Esophagus muscularis mucosa (tissue), 4 donors: ENCODE measurements around the gene CENPB. TPM values are rescaled to one million over a fixed set of nuclear protein-coding genes. Genes with fewer than 3 reads are reported as not detected.
A peak's percentile ranks its signal among the peaks of the same experiment; 100 is the strongest.

ENCODE experiments used
- DNase-seq: peaks from one replicate; pipeline ENCODE4 v3.0.0-alpha.2; 2017; ENCODE audit errors: extremely low spot score
- H3K27ac ChIP-seq, 4 donors: fragments of 200-600 bp; sonication (generic); replicated peaks in 1 of 4; 1 replicate in 3 of 4; 2 replicates in 1 of 4; pipeline ENCODE4 v1.5.1; 2016 to 2019; ENCODE audit warnings: mild to moderate bottlenecking in 1 of 4
- H3K27me3 ChIP-seq, 4 donors: fragments of 200-600 bp; sonication (generic); one replicate each; pipeline versions ENCODE4 v1.5.1 to v1.6.0; 2016 to 2019
- H3K36me3 ChIP-seq, 4 donors: fragments of 200-600 bp; sonication (generic); one replicate each; pipeline ENCODE4 v1.5.1; 2016 to 2019
- H3K4me1 ChIP-seq, 4 donors: fragments of 200-600 bp; sonication (generic); one replicate each; pipeline ENCODE4 v1.5.1; 2016 to 2019
- H3K4me3 ChIP-seq, 4 donors: fragments of 200-600 bp; sonication (generic); 1 replicate in 2 of 4; 2 replicates in 2 of 4; pipeline ENCODE4 v1.5.1; 2016 to 2019; ENCODE audit warnings: mild to moderate bottlenecking in 4 of 4, moderate library complexity in 1 of 4
- H3K9me3 ChIP-seq, 4 donors: fragments of 200-600 bp; sonication (generic); 1 replicate in 3 of 4; 2 replicates in 1 of 4; pipeline ENCODE4 v1.5.1; 2016 to 2019
- EP300 ChIP-seq: sonication (generic); formaldehyde crosslinking; IDR thresholded peaks from one replicate; pipeline ENCODE4 v1.6.1; 2017; ENCODE audit warnings: antibody characterized with exemption
- POLR2A ChIP-seq: fragments of 450-650 bp; IDR thresholded peaks from one replicate; pipeline ENCODE4 v1.6.1; 2017; ENCODE audit warnings: antibody characterized with exemption, moderate library complexity, mild to moderate bottlenecking, low read depth
- POLR2AphosphoS5 ChIP-seq, 2 donors: sonication (generic); formaldehyde crosslinking; IDR thresholded peaks; one replicate each; pipeline ENCODE4 v1.6.1; 2017; ENCODE audit warnings: antibody characterized with exemption in 2 of 2
- WGBS: methylation state at CpG from one replicate; pipeline ENCODE4 v1.1.5; 2018; 5-methylcytosine and 5-hydroxymethylcytosine counted together
- intact Hi-C: fragments of 100-400 bp; cut with DNase I; formaldehyde crosslinking; loops from one replicate; pipeline ENCODE4 v1.15.1; 2023
- total RNA-seq, 4 donors: library from RNA; depleted of rRNA; stranded (reverse); fragments of >200 nt; gene quantifications; one replicate each; pipeline versions ENCODE4 v1.1.0 to v1.2.1, GENCODE V29; 2016
- TF ChIP-seq, protein P1 (sequence below), 3 experiments: fragments of 200-600 bp in 2 of 3; fragments of 450-650 bp in 1 of 3; sonication (generic) in 2 of 3; IDR thresholded peaks; one replicate each; pipeline ENCODE4 v1.5.1; 2017 to 2019; ENCODE audit warnings: antibody characterized with exemption in 3 of 3, mild to moderate bottlenecking in 2 of 3, moderate library complexity in 1 of 3

CENPB gene
- total RNA-seq, 4 donors from 2014 or later: 131 to 225 (median 199) TPM

- H3K4me1 ChIP-seq: peaks cover 31 to 44% (median 33%) of the 10 kb centered on the region in 4 donors
- H3K27ac ChIP-seq: no peak overlapping the region
- DNase-seq: no peak
- WGBS: 100% methylated on average over 4 of the region's 16 CpGs
- intact Hi-C loops: no loop called here
- TF ChIP-seq EP300 (no peak), POLR2A (no peak), POLR2AphosphoS5 (IDR thresholded peaks at IDR 0.05) (no peak)
- TF ChIP-seq, protein P1, sequence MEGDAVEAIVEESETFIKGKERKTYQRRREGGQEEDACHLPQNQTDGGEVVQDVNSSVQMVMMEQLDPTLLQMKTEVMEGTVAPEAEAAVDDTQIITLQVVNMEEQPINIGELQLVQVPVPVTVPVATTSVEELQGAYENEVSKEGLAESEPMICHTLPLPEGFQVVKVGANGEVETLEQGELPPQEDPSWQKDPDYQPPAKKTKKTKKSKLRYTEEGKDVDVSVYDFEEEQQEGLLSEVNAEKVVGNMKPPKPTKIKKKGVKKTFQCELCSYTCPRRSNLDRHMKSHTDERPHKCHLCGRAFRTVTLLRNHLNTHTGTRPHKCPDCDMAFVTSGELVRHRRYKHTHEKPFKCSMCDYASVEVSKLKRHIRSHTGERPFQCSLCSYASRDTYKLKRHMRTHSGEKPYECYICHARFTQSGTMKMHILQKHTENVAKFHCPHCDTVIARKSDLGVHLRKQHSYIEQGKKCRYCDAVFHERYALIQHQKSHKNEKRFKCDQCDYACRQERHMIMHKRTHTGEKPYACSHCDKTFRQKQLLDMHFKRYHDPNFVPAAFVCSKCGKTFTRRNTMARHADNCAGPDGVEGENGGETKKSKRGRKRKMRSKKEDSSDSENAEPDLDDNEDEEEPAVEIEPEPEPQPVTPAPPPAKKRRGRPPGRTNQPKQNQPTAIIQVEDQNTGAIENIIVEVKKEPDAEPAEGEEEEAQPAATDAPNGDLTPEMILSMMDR (IDR thresholded peaks at IDR 0.05): no peak
- peaks cover 0 to 90% (median 42%) of the 10 kb centered on the region in 4 donors for H3K36me3 ChIP-seq
- no peaks in the 10 kb centered on the region for H3K9me3 ChIP-seq
- peaks cover 0 to 28% (median 0%) of the 10 kb centered on the region in 4 donors for H3K27me3 ChIP-seq
- no peak overlapping the region for H3K4me3 ChIP-seq
Measured at GRCh38 chr20:3748073-3748472, 38.5 kb downstream of the CENPB start.

GRCh38 chr20:3747471-3747870 is 39.1 kb downstream of the CENPB start:
- Histone ChIP-seq H3K9me3 (no peaks in the 10 kb centered on the region), H3K4me3 (no peak overlapping the region), H3K4me1 (peaks cover 25 to 38% (median 27%) of the 10 kb centered on the region in 4 donors), H3K27me3 (peaks cover 0 to 28% (median 0%) of the 10 kb centered on the region in 4 donors), H3K27ac (no peak overlapping the region), H3K36me3 (peaks cover 0 to 91% (median 41%) of the 10 kb centered on the region in 4 donors)
- 81% methylated on average over 2 of the region's 2 CpGs for WGBS
- TF ChIP-seq, protein P1 (IDR thresholded peaks at IDR 0.05): no peak
- TF ChIP-seq POLR2AphosphoS5 (IDR thresholded peaks at IDR 0.05) (no peak), POLR2A (no peak), EP300 (no peak)
- DNase-seq: no peak
- intact Hi-C loops: no loop called here

GRCh38 chr20:3745686-3746173 is 40.8 kb downstream of the CENPB start:
- H3K9me3 ChIP-seq: no peaks in the 10 kb centered on the region
- H3K27ac ChIP-seq: no peak overlapping the region
- H3K27me3 ChIP-seq: peaks cover 0 to 28% (median 0%) of the 10 kb centered on the region in 4 donors
- DNase-seq: no peak
- 65% methylated on average over 3 of the region's 11 CpGs for whole genome bisulfite sequencing
- H3K4me3 ChIP-seq: no peak overlapping the region
- intact Hi-C loops: no loop called here
- H3K36me3 ChIP-seq: peaks cover 0 to 90% (median 25%) of the 10 kb centered on the region in 4 donors
- H3K4me1 ChIP-seq: peaks cover 17 to 25% (median 21%) of the 10 kb centered on the region in 4 donors
- TF ChIP-seq, protein P1 (IDR thresholded peaks at IDR 0.05): no peak
- TF ChIP-seq POLR2A: no peak
- no peak for TF ChIP-seq EP300
- no peak for TF ChIP-seq POLR2AphosphoS5 (IDR thresholded peaks at IDR 0.05)

- DNase-seq: no peak
- H3K36me3 ChIP-seq: peaks cover 0 to 90% (median 18%) of the 10 kb centered on the region in 4 donors
- intact Hi-C loops: no loop called here
Measured at GRCh38 chr20:3744806-3745685, 41.5 kb downstream of the CENPB start.

More at GRCh38 chr20:3744806-3745685, 41.5 kb downstream of the CENPB start:
- Histone ChIP-seq H3K4me3 (peak overlapping the region in 1 of 4 donors; percentile 28), H3K9me3 (no peaks in the 10 kb centered on the region), H3K27ac (peak overlapping the region in 2 of 4 donors; percentile 20 to 36), H3K4me1 (peaks cover 24 to 28% (median 25%) of the 10 kb centered on the region in 4 donors), H3K27me3 (peaks cover 0 to 25% (median 0%) of the 10 kb centered on the region in 4 donors)
- TF ChIP-seq POLR2AphosphoS5 (IDR thresholded peaks at IDR 0.05): no peak
- TF ChIP-seq, protein P1 (IDR thresholded peaks at IDR 0.05): no peak
- WGBS: 53% methylated on average over 38 of the region's 45 CpGs
